Sciatic nerve (tissue), 2 donors: ENCODE data around the gene ARHGAP24. TPM values are rescaled to one million over a fixed set of nuclear protein-coding genes. Genes with fewer than 3 reads are reported as not detected.

Experiments
- ATAC-seq: fragments of 200-7000 bp; cut with Tn5 transposase; one replicate; pipeline ENCODE4 v1.9.1; 2020; ENCODE audit warnings: mild to moderate bottlenecking, moderate library complexity
- DNase-seq: peaks from one replicate; pipeline ENCODE4 v3.0.0-alpha.2; 2020; ENCODE audit warnings: low spot score
- intact Hi-C: fragments of 100-400 bp; cut with DNase I; formaldehyde crosslinking; loops from one replicate; pipeline ENCODE4 v1.14.2; 2022
- total RNA-seq: library from RNA; stranded (reverse); fragmentation: NEBNext Ultra II Directional; extraction: Animal tissue kit (Norgen Biotek cat#: 25700); gene quantifications from one replicate; pipeline ENCODE4 v1.2.1, GENCODE V29; 2021
- donor health status: DM: no; HTN: no; CAD: no.
- donor health status: DM: no; HTN: no; CAD: no.

The ARHGAP24 gene
- total RNA-seq, 1 donor from 2014 or later: 87.6 TPM

DNA sequence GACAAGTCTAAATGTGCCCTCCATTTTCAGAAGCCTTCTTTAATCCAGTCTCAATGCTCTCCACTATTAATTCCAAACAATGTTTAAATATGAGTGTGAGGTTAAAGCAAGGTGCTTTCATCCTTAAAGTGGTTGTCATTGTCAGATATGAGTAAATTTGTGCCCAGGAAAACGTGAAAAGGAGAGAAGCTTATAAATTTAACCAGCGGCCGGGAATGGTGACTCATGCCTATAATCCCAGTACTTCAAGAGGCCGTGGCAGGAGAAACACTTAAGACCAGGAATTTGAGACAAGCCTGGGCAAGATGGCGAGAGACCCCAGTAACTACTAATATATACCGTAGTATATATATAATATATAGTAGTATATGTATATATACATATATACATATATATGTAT is 270.0 kb downstream of the ARHGAP24 start:
- DNase-seq: no peak
- ATAC-seq: no peak
- intact Hi-C loops: loop anchor here (10.0 kb wide), 1 partner anchor 590 kb away; no protein-coding TSS in a partner anchor

GRCh38 chr4:85745939-85746338 is 271.0 kb downstream of the ARHGAP24 start:
- DNase-seq: no peak
- intact Hi-C loops: loop anchor here (10.0 kb wide), 1 partner anchor 591 kb away; no protein-coding TSS in a partner anchor

GRCh38 chr4:85747882-85748491 is 273.0 kb downstream of the ARHGAP24 start:
- intact Hi-C loops: loop anchor here (10.0 kb wide), 1 partner anchor 593 kb away; no protein-coding TSS in a partner anchor
- ATAC-seq (peak; percentile 80), DNase-seq (no peak)

More at GRCh38 chr4:85745939-85746338, 271.0 kb downstream of the ARHGAP24 start:
- no peak for ATAC-seq

DNA sequence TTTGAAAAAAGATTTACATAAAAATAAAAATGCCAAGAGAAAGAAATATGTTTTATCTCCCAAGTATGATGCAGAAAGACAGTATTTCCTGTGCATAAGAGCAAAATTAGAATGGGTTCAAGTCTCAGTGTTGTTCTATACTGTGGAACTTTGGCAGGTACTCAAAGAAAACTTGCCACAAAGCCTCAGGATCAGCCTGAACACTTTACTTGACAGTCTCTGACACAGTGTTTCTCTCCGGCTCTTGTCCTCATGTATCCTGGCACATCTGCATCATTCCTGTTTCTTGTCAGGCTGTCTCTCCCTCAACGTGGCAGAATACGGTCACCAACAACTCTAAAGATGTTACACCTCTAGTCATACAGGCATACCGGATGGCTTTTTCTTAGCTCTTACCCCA is 273.7 kb downstream of the ARHGAP24 start:
- ATAC-seq (no peak), DNase-seq (no peak)
- intact Hi-C loops: loop anchor here (10.0 kb wide), 1 partner anchor 594 kb away; no protein-coding TSS in a partner anchor

DNA sequence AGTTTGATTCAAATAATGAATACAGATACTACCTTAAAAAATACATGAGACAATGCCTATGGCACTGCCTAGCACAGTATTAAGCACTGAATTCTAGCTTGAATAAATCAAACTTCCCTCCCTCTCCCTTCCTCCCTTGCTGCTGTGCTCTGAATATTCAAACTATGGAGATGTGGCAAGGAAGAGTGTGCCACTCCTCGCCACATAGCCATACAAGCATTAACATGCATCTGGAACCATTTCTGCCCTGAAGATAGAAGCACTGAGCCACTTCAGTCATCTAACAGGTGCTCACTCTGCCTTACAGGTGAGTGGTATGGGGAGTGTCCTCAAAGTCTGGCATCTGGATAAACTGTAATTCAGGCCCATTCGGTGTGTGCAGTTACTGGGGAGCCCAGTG is 276.9 kb downstream of the ARHGAP24 start:
- ATAC-seq (no peak), DNase-seq (no peak)
- intact Hi-C loops: no loop called here

GRCh38 chr4:85755285-85755684 is 280.3 kb downstream of the ARHGAP24 start:
- ATAC-seq (no peak), DNase-seq (no peak)
- intact Hi-C loops: no loop called here

GRCh38 chr4:85756938-85757337 is 282.0 kb downstream of the ARHGAP24 start:
- ATAC-seq: no peak
- DNase-seq: no peak
- intact Hi-C loops: no loop called here

DNA sequence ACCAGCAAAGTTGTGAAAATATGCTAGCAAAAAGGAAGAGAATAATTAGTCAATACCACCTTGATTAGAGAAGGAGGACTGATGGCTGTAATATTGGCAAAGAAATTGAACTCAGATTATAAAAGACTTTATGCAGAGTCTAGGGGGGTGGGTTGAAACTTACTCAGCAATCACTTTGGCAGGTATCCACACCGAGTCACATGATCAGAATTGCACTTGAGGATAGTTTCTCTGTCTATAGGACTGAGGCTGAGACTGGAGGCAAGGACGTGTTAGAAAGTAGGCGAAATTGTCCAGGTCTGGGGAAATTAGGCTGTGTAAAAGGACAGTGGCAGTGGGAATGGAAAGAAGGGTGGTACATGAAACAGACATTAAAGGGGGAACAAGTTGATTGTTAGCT is 284.4 kb downstream of the ARHGAP24 start:
- no peak for ATAC-seq
- intact Hi-C loops: no loop called here
- no peak for DNase-seq

GRCh38 chr4:85760511-85760910 is 285.6 kb downstream of the ARHGAP24 start:
- intact Hi-C loops: no loop called here
- DNase-seq: no peak
- ATAC-seq: no peak

DNA sequence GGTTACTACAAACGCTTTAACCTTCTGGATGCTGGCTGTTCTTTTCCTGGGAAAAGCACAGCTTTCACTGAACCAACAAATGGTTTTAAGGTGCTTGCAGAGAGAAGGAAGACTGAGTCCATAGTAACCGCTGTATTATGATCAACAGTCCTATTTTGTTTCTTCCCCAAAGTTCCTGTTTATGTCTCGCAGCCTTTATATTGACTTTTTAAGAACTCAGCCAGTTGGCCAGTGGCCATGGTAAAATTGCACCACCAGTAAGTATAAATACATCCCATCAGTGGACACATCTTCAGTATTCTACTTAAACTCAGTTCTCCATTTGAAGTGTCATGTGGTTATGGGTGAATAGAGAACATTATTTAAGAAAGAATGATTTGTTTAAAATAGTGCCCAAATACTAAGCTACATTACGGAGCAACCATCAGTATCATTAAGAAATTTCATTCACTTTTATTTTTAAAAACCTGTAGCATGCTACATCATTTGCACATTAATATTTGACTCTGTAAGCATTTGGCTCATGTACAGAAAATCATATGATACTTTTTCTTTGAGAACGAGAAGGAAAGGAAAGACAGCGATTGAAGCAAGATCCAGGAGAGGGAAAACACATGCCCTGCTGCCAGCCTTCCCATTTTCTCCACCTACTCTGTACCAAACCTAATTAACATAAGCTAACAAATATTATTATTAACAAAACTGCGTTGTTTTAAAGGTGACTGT is 287.0 kb downstream of the ARHGAP24 start:
- intact Hi-C loops: no loop called here
- DNase-seq: no peak
- ATAC-seq: peak; percentile 81

DNA sequence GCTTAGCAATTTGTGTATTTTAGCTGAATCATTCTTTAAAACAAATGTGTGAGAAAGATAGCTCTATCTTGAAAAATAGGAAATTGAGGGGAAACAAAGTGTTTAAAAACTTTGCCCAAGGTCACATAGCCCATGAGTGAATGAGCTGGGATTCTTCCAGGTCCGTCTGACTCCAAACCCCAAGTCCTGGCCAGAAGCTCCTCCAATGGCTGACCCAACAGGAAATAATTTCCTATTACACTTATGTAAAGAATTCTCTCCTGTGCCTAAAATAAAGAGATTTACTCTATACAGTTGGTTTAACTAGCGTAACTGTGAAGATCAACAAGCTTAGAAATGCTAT is 287.6 kb downstream of the ARHGAP24 start:
- DNase-seq: no peak
- intact Hi-C loops: no loop called here
- ATAC-seq: peak; percentile 30

DNA sequence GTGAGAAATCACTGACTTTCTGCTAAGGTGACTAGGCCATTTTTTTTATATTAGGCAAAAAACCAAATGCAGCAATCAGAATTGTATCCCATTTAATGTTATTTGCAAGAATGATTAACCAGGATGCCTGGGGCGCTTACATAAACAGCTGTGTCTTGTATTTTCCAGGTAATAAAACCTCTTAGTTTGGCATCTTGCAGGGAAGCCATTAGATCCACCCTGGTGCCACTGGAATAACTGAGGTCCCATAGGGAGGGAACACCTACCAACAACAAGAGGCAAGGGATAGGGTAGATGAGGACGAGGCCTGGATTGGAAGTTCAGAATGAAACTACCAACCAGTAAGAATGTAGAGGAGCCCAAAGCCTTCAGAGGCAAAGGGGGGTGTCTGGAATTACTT is 288.3 kb downstream of the ARHGAP24 start:
- intact Hi-C loops: no loop called here
- no peak for DNase-seq

DNA sequence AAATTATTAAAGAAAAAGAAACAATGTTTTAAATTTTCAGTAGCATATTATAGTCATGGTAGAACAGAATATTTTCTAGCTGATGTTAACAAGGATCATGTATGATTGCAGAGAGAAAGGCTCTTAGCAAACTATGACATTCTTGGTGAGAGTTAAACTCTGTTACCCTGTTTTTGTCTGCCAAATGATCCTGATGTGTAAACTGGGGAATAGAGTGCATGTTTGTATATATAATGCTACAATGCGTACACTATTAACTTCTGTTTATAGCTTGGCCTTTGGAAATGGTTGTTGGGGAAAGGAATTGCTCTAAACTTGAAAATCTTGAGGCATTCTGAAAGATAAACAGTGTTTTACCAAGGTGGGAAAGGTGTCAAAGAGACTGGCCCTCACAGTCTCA is 292.7 kb downstream of the ARHGAP24 start:
- intact Hi-C loops: no loop called here
- DNase-seq: no peak
- no peak for ATAC-seq

More for the DNA sequence above, 288.3 kb downstream of the ARHGAP24 start:
- ATAC-seq: no peak

GRCh38 chr4:85769009-85769408 is 294.1 kb downstream of the ARHGAP24 start:
- no peak for DNase-seq
- intact Hi-C loops: no loop called here

GRCh38 chr4:85772470-85772869 is 297.5 kb downstream of the ARHGAP24 start:
- intact Hi-C loops: no loop called here
- no peak for DNase-seq
- no peak for ATAC-seq

More at GRCh38 chr4:85769009-85769408, 294.1 kb downstream of the ARHGAP24 start:
- ATAC-seq: no peak

- ATAC-seq (no peak), DNase-seq (no peak)
- intact Hi-C loops: no loop called here
Observed at GRCh38 chr4:85773372-85773771, 298.4 kb downstream of the ARHGAP24 start.

- intact Hi-C loops: no loop called here
- ATAC-seq (no peak), DNase-seq (no peak)
Observed at GRCh38 chr4:85774000-85774399, 299.1 kb downstream of the ARHGAP24 start.

GRCh38 chr4:85774489-85774888 is 299.5 kb downstream of the ARHGAP24 start:
- intact Hi-C loops: no loop called here
- no peak for ATAC-seq
- no peak for DNase-seq

GRCh38 chr4:85776096-85776495 is 301.1 kb downstream of the ARHGAP24 start:
- intact Hi-C loops: no loop called here
- ATAC-seq (no peak), DNase-seq (no peak)

- intact Hi-C loops: no loop called here
- DNase-seq: no peak
- no peak for ATAC-seq
Observed at GRCh38 chr4:85776579-85776978, 301.6 kb downstream of the ARHGAP24 start.
